ENCODE measurements around the gene OR10G2.

Gene OR10G2, protein sequence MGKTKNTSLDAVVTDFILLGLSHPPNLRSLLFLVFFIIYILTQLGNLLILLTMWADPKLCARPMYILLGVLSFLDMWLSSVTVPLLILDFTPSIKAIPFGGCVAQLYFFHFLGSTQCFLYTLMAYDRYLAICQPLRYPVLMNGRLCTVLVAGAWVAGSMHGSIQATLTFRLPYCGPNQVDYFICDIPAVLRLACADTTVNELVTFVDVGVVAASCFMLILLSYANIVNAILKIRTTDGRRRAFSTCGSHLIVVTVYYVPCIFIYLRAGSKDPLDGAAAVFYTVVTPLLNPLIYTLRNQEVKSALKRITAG

DNA sequence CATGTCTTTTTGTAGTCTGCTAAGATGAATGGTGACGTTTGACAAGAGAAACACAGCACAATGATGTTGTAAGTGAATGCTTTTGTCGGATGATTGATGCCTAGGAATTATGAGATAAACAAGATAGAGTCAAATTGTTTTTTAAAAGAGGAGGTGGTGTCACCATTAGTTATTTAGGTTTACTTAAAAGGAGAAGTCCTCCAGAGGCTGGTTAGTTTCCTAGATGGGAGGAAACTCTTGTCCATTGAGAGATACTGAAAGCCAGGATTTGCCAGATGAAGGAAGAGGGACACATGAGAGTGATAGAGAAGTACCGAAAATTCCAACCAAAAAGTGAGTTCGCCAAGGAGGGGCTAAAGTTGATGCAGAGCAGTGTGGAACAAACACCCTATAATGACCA, at the start of gene OR10G2:
Gene OR10G2 (minus strand): TSS at position 101 of the 400 bp plus-strand sequence. CDS start 98 bp downstream, at position 3.
- no peak within 1 kb of the TSS for H3K4me2 ChIP-seq (ENCODE audit: low read length)
- H3K9me3 ChIP-seq (ENCODE audit: control insufficient read depth, low read length) = no peaks in the 10 kb centered on the region
- H3K36me3 ChIP-seq (ENCODE audit: control insufficient read depth, insufficient read depth, low read length) = no peaks in the 10 kb centered on the region
- H3K4me1 ChIP-seq = no peaks in the 10 kb centered on the region
- TF ChIP-seq, protein P1, sequence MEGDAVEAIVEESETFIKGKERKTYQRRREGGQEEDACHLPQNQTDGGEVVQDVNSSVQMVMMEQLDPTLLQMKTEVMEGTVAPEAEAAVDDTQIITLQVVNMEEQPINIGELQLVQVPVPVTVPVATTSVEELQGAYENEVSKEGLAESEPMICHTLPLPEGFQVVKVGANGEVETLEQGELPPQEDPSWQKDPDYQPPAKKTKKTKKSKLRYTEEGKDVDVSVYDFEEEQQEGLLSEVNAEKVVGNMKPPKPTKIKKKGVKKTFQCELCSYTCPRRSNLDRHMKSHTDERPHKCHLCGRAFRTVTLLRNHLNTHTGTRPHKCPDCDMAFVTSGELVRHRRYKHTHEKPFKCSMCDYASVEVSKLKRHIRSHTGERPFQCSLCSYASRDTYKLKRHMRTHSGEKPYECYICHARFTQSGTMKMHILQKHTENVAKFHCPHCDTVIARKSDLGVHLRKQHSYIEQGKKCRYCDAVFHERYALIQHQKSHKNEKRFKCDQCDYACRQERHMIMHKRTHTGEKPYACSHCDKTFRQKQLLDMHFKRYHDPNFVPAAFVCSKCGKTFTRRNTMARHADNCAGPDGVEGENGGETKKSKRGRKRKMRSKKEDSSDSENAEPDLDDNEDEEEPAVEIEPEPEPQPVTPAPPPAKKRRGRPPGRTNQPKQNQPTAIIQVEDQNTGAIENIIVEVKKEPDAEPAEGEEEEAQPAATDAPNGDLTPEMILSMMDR (IDR thresholded peaks at IDR 0.05) = no peak
- H3K27ac ChIP-seq = no peak within 1 kb of the TSS
- H3K79me2 ChIP-seq = no peaks in the 10 kb centered on the region
- no peak within 1 kb of the TSS for H3K4me3 ChIP-seq (ENCODE audit: low read depth, low read length)
- H2AFZ ChIP-seq = no peak within 1 kb of the TSS
- no peak within 1 kb of the TSS for H3K9ac ChIP-seq
- no peaks in the 10 kb centered on the region for H3K27me3 ChIP-seq (ENCODE audit: control insufficient read depth, insufficient read depth, low read length)

DNA sequence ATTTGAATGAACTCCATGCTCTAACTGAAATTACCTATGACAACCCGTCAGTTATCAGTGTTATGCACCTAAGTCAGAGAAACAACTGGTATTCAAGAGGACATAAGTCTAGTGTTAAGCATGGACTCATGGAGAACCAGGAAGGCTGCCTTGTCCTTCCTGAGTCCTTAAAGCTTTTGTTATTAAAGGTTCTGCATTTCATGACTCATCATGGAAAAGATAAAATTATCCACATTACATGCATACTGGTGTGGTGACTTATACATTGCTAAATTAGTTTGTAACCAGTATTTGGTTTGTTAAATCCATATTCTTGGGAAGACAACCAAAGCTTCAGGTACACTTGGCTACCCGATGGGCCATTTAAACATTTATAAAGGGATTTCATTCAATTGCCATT, 45.3 kb upstream of the OR10G2 start:
- TF ChIP-seq, protein P1 (IDR thresholded peaks at IDR 0.05) = no peak
- Histone ChIP-seq H3K9me3 (ENCODE audit: control insufficient read depth, low read length) (no peaks in the 10 kb centered on the region), H3K4me1 (no peaks in the 10 kb centered on the region)

DNA sequence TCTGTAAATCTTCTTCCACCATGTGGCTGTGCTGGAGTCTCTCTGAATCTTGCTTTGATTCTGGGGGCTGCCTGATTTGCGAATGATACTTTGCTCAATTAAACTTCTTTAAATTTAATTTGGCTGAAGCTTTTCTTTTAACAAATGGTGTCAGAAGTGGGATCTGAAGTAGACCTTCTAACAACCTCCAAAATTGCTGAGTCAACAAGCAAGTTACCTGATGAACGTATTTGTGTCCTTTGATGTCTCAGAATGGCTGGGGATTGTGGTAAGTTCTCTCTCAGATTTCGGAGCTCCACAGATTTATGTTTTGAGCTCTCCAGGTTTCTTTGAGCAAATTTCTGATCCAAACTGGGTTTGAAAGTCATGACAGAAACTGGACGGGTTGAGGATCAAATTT, 40.8 kb upstream of the OR10G2 start:
- Histone ChIP-seq H3K27ac (no peak overlapping the region), H3K9ac (no peak overlapping the region), H3K36me3 (ENCODE audit: control insufficient read depth, insufficient read depth, low read length) (no peaks in the 10 kb centered on the region), H2AFZ (no peak overlapping the region), H3K9me3 (ENCODE audit: control insufficient read depth, low read length) (no peaks in the 10 kb centered on the region), H3K4me3 (ENCODE audit: low read depth, low read length) (no peak overlapping the region), H3K27me3 (ENCODE audit: control insufficient read depth, insufficient read depth, low read length) (no peaks in the 10 kb centered on the region), H3K4me2 (ENCODE audit: low read length) (no peak overlapping the region), H3K79me2 (no peaks in the 10 kb centered on the region), H3K4me1 (no peaks in the 10 kb centered on the region)
- TF ChIP-seq, protein P1 (IDR thresholded peaks at IDR 0.05) = no peak

More for the DNA sequence above, 45.3 kb upstream of the OR10G2 start:
- no peak overlapping the region for H3K27ac ChIP-seq
- no peak overlapping the region for H2AFZ ChIP-seq
- no peaks in the 10 kb centered on the region for H3K36me3 ChIP-seq (ENCODE audit: control insufficient read depth, insufficient read depth, low read length)
- no peaks in the 10 kb centered on the region for H3K79me2 ChIP-seq
- H3K27me3 ChIP-seq (ENCODE audit: control insufficient read depth, insufficient read depth, low read length) = no peaks in the 10 kb centered on the region
- no peak overlapping the region for H3K9ac ChIP-seq
- H3K4me3 ChIP-seq (ENCODE audit: low read depth, low read length) = no peak overlapping the region
- no peak overlapping the region for H3K4me2 ChIP-seq (ENCODE audit: low read length)

DNA sequence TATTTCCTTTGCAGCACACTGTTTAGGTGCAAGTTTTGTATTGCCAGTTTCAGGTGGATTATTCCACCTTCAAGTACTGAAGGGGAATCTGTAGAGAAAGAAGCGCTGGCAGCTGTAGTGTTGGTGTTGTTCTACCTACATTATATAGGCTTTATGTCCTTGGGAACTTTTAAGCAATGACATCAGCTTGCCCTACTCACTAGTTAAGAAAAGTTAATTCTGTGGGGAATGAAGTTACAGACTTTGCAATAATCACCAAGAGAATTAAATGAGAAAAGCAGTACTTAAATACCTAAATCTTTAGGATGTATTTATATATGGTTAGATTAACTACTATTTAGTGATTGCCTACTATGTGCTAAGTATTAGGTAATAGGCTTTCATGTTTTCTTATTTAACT, 39.0 kb upstream of the OR10G2 start, which contains the start of gene OR4E1:
Gene OR4E1 (minus strand): TSS at position 101 of the 400 bp plus-strand sequence. CDS start 2,883 bp downstream, outside the sequence.
- H3K36me3 ChIP-seq (ENCODE audit: control insufficient read depth, insufficient read depth, low read length) = no peaks in the 10 kb centered on the region
- TF ChIP-seq, protein P1 (IDR thresholded peaks at IDR 0.05) = no peak

DNA sequence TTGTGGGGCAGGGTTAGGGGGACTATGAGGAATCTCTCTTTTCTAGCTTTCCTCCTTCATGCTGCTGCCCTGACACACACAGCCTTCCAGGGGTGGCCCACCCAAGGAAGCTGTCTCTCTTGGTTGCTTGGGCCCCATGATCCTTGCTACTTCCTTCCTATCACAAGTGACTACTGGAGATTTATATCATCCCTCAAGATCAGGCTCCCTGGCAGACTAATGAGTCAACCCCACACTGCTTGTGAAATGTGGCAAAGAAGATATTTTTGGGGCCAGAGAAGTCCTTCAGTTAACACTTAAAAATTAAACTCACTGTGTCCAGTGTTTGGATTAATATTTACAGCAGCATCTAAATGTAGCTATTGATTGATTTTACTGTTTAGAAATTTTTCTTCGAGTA, 37.4 kb upstream of the OR10G2 start:
- Histone ChIP-seq H3K4me3 (ENCODE audit: low read depth, low read length) (no peak overlapping the region), H3K4me2 (ENCODE audit: low read length) (no peak overlapping the region), H2AFZ (no peak overlapping the region), H3K27ac (no peak overlapping the region), H3K9me3 (ENCODE audit: control insufficient read depth, low read length) (no peaks in the 10 kb centered on the region), H3K4me1 (no peaks in the 10 kb centered on the region), H3K36me3 (ENCODE audit: control insufficient read depth, insufficient read depth, low read length) (no peaks in the 10 kb centered on the region), H3K79me2 (no peaks in the 10 kb centered on the region), H3K27me3 (ENCODE audit: control insufficient read depth, insufficient read depth, low read length) (no peaks in the 10 kb centered on the region), H3K9ac (no peak overlapping the region)
- TF ChIP-seq, protein P1 (IDR thresholded peaks at IDR 0.05) = no peak

More for the DNA sequence above, 39.0 kb upstream of the OR10G2 start, which contains the start of gene OR4E1:
- Histone ChIP-seq H3K4me3 (ENCODE audit: low read depth, low read length) (no peak within 1 kb of the TSS), H3K9ac (no peak within 1 kb of the TSS), H3K27me3 (ENCODE audit: control insufficient read depth, insufficient read depth, low read length) (no peaks in the 10 kb centered on the region), H3K27ac (no peak within 1 kb of the TSS), H3K9me3 (ENCODE audit: control insufficient read depth, low read length) (no peaks in the 10 kb centered on the region), H3K4me2 (ENCODE audit: low read length) (no peak within 1 kb of the TSS), H3K79me2 (no peaks in the 10 kb centered on the region), H3K4me1 (no peaks in the 10 kb centered on the region), H2AFZ (no peak within 1 kb of the TSS)
